Stimulated activated CD4-positive, alpha-beta T cell treated with anti-CD3 and anti-CD28 coated beads, Interleukin-2, amount 100 ng/mL, for 48 hours (primary cell): ENCODE results near the gene POC1A.
A peak's percentile ranks its signal among the peaks of the same experiment; 100 is the strongest.

Experiments used
- DNase-seq, 2 donors: peaks; one replicate each; pipeline ENCODE4 v3.0.0-alpha.2; 2020

POC1A gene

DNA sequence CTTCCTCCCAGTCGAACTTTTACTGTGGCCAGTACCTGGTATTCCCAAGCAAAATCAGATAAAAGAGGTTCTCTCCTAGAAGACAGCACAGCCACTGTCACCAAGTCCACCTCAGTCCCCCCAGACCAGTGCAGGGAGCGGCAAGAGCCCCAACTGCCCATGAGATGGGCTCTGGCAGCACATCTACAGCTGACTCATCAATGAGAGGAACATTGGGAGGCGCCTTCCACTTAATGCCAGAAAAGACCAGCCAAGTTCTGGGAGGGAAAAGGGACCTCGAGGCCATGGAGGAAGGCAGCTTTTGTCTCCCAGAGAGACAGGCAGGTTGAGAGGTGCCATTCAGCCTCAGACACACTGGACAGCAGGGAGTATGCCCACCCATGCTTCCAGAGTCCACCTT is 28.2 kb downstream of the POC1A start:
- DNase-seq: no peak

DNA sequence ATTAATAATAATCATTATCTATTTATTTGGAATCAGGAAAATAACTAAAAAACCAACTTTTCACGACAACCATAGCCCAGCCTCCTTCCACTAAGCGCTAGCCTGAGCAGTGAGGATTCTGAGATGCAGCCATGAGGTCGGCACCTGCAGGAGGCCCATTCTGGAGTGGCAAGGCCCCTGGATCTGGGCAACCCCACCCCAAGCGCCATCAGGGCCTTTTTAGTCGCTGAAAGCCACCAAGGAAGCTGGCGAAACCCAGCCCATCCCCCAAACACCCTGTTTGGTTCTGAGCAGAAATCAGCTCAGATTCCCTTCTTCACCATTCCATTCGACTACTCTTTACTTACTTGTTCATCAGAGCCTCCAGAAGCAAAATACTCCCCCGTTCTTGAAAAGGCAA is 29.5 kb downstream of the POC1A start:
- DNase-seq: no peak

DNA sequence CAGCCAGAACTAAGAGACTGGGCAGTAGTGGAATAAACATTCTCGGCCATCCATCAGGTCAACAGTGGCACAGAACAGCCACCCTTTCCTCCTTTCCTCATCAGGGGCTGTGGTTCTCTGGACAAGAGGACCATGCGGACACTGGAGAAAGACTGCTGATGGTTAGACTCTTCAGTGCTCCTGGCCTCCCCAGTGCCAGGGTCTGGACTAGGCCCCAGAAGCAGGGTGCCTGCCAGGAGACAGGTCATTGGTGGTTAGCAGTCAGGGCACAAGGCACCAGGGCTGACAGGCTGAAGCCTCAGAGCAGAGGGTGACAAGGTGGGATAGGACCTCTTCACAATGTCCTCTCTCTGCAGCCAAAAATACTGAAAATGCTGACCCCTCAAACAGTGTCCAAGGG is 30.1 kb downstream of the POC1A start:
- no peak for DNase-seq

DNA sequence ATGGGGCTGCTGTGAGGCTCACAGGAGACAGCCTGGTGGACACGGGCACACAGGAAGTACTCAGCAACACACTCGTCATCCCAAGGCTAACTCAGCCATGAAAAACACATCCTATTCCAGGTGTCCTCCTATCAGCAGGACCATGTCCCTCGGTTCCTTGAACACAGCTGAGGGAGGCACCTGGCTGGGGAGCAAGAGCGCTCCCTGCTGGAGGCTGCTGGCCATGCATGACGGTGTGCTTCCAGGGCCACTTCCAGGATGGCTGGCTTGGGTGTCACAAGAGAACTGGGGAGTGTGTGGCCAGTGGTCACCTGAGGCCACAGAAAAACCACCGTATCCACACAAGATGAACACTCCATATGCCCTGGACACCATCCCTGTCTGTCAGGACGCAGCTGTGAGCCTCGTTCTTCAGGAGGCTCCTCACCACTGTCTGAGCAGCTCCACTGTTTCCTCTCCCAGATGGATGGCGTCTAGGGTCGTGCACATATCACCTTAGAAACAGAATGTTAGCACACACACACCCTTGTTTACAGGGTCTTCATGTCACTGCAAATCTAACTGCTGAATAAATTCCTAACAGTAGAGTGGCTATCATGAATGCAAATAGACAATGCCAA is 31.0 kb downstream of the POC1A start:
- DNase-seq: peak; percentile 69 to 76

DNA sequence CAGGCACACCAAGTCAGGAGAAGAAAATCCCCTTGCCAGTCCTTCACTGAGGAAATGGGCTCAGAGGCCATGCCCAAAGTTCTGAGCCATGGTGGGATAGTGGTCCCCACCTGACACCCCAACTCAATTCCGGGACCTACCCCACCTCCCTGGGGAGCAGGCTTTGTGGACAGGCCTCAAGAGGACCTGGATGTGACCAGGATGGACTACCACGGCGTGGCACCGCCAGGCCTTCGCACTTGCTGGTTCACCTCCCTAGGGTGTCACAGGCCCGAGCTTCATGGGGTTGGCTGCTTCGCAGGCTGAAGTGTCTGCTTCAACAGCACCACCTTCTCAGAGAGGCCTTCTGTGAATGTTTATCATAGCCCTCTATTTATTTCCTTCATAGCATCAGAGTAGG is 31.7 kb downstream of the POC1A start:
- DNase-seq: no peak

DNA sequence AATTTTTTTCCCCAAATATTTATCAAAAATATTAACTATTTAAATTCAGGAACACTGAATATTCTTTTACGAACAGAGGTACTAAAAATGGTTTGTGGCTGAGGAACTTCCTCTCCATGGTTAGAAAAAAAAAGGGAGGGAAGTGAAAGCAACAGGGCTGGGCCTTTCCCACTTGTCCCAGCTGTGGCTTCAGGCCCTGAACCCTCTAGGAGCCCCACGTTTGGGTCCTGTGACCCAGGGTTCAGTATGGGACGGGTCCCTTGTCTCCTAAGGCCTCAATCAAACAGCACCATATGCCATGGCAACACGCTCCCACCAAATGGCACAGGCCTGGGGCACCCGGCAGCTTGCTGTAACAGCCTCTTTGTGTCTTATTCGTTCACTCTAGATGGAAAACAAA is 32.4 kb downstream of the POC1A start:
- DNase-seq: no peak

DNA sequence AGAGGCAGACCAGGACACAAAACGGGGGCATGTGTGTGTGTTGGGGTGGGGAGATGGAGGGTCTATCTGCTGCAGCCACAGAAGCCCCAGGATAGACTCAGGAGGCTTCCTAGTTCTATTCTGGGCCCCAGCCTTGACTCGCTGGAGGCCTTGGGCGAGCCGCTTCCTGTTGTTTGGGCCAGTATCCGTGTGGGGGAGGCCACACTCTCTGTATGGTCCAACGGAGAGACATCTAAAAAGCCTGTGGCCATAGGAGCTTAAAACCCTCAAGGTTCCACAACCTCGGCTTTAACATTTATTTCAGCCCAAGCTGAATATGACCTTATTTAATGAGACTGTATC is 32.8 kb downstream of the POC1A start:
- DNase-seq: no peak

DNA sequence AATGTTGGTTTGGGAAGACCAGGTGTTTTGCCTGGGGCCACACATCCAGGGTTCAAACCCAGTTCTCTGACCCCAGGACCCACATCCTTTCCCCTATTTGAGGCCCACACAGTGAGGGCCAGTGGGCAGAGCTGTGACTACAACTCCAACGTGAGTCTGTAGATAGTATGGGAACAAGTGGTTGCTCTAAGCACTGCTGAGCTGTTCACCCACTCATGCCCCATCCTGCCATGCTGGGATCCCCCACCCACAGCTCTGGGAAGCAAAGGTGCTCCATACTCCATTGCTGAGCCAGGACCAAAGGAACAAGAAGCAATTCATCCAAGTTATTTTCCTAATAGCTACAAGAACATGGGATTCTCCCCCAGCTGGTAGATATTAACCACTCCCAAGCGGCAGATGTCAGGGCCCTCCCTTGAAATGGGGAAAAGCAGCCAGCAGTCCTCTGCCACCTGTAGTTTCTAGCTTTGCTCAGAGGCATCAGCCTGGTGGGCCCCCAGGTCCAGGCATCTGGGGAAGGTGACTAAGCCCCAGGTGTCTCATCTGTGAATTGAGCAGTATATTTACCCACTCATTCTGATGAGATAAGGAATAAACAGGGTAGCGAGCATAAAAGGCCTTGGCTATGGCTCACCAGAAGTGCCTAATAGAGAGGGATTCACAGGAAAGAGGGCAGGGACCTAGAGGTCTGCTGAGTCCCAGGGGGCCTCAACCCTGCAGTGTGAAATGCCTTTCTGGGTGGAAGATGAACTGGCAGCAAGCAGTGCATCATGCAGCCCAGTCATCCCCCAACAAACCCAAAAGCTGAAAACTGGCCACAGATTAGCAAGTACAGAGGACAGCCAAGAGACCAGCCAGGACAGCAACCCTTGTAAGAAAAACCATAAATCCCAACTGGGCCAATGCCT is 33.4 kb downstream of the POC1A start:
- no peak for DNase-seq

DNA sequence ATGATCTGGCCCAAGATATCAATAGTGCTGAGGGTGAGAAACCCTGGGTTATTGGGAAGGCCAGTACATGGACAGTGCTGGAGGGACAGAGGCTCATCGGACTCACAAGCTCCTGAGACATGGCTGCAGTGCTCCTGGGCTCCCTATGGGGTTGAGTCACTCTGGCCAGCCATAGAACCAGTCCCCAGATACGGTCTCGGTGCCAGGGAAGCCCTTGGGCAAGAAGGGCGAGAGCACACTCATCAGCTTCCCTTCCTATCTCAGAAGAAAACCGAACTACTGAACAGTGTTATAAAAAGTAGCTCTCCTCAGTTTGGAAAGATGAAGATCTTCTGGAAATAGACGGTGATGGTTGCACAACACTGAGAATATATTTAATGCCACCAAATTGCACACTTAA is 34.4 kb downstream of the POC1A start:
- no peak for DNase-seq

DNA sequence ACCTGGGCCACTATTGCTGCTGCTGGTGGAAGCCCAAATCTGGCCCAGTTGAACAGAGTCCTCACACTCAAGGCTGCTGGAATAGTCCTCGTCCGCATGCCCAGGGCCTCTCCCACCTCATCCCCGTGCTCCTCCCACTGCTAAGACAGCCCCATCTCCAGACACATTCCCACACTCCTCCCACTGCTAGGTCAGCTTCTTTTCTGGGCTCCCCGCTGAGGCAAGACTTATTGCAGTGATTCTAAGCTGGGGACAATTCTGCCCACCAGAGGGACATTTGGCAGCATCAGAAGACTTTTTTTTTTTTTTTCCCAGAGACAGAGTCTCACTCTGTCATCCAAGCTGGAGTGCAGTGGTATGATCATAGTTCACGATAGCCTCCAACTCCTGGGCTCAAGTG is 35.1 kb downstream of the POC1A start:
- no peak for DNase-seq

DNA sequence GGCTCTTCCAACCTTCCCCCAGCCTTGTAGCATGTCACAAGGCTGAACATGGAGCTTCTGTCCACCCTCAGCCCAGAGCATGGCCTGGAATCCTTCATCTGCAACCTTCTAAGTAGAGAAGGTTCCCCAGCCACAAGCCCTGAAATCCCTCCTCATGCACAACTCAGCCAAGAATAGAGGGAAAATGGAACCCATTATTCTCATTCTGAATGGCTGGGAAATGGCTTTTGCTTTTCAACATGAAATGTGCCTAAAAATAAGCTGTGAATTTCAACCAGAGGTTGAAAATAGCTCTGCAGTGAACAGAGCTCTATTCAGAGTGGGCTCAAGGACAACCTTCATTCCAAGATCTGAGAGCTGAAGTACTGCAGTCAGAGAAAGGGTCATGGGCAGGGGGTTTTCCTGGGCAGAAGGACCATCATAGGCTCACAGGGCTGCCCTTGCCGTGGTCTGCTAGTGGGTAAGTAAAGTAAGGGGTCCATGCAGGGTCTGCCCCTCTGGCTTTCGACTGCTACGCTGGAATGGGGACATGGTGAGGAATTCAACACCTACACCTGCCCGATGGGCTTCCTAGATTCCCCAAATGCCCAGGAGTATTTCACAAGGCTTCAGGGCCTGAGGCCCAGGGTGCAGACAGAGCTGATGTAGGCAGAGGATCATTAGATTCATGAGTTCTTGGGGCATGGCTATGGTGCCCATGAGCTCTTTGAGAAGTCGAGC is 35.9 kb downstream of the POC1A start:
- DNase-seq: no peak

DNA sequence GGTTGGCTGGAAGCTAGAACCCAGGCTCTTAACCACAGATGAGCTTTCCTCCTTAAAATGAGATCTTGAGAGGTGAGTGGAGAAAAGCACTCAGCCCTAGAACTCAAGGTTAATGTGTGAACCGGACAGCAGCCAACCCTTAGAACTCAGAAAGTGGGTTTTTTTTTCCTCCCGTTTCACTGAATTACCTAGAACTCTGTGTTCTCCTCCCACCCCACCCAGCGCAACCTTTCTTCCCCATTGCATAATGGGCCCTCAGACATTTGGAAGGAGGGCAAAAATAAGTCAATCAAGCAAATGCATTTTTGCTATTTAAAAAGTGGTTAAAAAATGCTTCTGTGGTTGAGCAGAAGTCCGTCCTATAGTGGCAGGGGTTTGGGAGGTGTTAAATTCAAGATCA is 36.7 kb downstream of the POC1A start:
- DNase-seq: no peak

DNA sequence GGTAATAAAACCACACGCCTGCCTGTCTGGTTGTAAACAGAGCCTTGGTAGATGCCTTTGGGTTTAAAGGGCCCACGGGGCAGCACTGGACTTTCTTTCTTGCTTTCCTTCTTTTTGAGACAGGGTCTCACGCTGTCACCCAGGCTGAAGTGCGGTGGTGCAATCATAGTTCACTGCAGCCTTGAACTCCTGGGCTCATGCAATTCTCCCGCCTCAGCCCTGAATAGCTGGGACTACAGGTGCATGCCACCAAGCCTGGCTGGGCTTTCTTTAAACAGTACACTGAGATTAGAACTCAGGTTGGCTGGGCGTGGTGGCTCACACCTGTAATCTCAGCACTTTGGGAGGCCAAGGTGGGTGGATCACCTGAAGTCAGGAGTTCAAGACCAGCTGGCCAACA is 42.2 kb downstream of the POC1A start:
- no peak for DNase-seq

DNA sequence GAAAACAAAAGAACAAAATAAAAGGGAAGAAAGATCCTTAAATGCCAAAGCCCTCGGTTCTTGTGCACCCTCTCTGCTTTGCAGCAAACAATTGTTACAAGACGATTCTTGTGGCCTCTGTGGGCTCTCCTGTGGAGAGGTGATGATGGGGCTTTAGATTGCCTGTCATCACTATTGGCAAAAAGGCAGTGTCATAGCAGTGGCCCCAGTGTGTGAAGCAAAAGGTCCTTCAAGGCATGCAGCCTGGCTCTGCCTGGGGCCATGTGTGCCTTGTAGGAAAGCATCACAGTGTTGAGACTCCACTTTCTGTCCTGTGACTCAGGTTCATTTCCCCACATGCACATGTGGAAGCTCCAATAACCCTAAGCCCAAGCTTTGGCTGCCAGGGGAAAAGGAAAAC is 43.7 kb downstream of the POC1A start:
- DNase-seq: no peak

DNA sequence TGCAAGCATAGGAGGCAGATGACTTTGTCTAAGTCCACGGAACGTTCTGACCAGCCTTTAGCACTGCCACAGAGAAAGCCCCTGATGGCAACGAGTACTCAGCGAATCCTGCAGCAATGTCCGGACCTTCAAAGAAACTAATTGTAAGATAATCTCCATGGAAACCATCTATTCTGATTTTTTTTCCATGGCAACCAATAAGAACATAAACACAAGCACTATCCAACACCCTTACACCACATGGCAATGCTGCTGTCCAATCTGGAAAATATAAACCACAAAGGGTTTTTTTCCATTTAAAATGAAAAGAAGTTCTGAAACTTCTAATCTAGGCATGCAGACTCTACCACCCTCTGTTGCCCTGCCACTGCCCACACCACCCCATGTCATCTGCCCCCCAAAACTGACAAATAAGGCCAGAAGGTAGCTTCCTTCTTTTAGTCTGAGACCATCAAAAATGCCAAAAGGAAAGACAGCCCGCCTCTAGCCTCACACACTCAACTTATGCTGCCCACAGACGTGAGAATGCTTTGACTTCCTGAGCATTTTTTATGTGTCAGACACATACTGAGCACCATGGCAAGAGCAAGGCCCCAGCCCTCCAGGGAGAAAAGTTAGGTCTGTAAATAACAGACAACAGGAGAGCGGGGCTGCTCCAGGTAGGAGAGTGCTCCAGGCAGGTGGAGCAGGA is 44.5 kb downstream of the POC1A start:
- no peak for DNase-seq

DNA sequence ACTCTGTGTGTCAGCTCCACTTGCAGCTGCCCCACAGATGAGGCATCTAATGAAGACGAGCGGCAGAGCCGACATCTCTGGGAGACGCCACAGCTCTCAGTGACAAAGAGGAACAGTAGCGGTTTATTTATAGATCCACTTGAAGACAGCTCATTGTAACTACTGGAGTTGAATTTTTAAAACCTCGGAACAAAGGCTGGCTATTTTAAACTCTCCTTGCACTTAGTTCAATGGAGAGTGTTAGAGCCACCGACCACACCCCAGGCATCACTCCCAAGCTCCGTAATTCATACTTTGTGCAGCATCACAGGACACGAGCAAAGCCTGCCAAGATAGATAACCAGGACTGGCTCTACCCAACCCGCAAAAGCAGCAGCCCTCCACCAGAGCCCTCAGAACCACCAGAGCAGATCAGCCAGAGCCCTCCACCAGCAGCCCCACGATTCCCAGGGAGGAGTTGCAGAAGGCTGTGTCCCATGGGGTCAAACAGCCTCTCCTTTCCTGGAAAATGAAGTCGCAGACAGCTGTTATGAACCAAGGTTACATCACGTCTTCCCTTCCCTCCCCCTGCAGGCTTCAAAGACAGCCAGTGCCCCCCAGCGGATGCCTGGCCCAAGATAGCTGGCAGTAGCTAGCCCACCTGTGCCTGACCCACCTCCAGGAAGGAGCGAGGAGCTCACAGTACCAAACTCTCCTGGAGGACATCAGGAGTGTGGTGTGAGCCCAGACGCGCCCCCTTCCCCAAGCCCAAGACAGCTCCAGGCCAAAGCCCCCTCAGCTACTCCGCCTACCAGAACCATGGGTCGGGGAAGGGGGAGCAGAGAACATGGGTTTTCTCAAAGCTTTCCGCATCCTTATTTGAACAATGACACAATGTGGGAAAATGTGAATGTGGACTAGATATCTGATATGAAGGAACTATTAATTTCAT is 45.7 kb downstream of the POC1A start:
- no peak for DNase-seq

DNA sequence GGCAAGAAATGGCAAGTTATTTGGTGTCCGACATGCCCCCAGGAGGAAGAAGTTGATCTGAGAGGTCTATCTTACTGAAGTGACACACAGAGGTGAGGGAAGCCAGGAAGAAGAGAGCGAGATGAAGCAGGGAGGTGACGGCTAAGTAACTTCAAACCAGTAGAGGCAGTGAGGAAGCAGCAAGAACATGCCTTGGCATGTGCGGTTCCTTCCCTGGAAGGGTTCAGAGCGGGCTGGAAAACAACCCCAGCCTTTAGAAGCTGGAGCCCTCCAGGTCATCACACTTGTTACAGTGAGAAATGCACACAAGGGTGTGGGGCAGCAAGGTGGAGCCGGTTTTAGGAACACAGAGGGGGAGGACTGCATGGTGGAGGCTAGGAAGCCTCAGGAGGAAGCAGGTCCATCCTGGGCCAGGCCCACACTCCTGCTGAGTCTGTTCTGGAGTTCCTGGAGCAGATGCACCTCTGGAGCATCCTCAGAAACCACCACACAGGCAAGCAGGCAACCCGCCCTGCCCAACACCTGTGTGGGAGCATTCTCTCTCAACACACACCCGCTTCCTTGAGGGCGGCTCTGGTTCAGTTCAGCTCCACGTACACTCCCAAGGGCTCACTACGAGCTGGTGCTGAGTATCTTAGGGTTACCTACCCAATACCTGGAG is 47.1 kb downstream of the POC1A start:
- DNase-seq: no peak

DNA sequence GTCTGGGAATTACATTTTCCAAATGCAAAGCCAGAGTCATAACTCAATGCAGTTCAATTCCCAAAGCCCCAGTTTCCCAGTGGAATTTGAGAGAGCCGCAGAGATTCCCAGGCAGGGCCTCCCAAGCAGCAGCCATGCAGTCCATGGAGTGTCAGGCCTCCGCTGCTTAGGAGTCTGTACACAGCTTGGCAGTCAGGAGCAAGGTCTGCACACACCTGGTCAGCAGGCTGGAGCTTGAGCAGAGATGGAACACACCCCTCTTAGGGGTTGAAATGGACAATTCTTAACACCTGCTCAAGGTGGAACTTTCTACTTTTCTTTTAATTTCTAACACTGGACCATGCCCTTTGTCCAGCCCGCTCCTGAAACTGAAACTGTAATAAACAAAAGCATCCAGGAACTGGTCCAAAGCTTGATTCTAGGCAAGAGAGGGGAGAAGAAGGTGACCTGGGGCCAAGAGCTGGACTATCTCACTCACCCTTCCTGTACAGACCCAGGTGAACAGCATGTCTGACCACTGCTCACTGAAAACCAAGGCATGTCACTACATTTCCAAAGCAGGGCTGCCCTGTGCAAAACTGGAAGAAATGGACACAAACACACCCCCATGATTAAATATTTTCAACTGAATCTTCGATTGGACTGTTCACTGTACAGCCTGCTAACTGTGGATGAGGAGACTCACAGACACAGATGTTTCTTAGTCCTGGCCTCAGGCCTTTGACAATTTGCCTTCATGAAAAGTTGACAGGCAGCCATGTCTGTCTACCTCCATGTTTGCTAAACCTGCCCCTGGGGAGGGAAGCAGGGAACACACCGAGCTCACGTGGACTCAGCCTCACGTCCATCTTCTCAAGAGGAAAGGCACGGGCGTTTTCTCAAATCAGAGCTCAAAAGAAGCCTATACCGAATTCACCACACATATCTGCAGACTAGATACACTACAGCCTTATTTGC is 49.3 kb downstream of the POC1A start:
- DNase-seq: no peak

DNA sequence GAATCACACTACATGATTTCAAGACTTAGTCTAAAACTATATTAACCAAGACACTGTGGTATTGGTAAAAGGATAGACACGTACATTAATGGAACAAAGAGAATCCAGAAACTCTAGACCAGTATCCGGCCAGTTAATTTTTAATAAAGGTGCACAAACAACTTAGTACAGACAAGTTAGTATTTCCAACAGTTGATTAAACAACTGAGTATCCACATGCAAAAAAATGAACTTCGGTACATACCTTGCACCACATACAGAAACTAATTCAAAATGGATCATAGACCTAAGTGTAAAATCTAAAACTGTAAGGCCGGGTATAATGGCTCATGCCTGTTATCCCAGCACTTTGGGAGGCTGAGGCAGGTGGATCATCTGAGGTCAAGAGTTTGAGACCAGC is 51.3 kb downstream of the POC1A start:
- DNase-seq: no peak

DNA sequence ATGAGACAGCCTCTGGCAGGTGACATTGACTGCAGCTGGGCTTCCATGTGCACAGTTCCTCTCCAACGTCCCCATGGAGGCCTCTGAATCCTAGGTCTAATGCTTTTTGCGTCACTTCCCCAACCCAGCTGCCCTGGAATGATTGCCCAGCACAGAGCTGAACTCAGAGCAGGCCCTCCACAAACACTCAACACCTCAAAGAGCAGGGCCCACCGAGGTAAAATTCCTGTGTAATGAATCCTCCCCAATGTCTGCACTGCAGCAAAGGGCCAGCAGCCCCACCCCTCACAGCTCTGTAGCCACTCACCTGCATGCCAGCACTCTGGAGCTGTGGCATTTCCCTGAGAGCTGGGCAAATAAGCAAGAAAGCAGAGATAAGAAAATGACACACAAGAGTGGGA is 55.2 kb downstream of the POC1A start:
- DNase-seq: no peak
